HG03571 (cell line): ENCODE measurements around the gene THAP11.
A peak's percentile ranks its signal among the peaks of the same experiment; 100 is the strongest.

Experiments
- ATAC-seq: cut with Tn5 transposase; IDR thresholded peaks from one replicate; pipeline ENCODE4 v1.9.1; 2021; ENCODE audit not compliant: unreplicated experiment

Gene THAP11

DNA sequence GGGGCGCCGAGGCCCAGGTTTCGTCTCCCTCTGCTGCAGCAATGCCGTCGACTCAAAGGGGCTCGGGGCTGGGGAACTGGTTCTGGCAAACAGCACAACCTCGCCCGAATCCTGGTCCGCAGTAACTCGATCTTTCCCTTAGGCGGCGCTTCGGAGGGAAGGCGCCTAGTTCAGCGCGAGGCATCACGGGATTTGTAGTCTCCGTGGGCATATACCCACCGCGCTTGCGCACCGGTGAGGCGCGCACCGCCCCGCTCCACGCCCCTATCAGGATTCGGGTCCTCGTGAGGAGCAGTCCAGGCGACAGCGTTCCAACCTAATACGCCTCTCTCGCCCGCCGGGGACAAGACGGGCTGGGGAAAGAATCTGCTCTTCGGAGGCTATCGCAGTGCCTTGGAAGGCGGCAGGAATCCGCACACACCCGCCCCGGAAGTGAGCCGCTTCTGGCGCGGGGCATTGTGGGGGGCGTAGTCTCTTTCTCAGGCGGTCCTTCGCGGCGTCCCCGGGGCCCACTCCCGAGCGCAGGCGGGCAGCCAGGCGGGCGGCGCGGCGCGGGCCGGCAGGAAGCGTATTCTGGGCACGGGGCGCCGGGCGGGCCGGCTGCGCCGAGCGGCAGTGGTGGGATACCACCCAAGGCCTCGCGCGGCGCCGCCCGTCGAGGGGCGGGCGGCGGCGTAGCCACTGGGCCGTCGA is at the start of gene THAP11:
THAP11 (plus strand) TSS at position 505 of the 693 bp plus-strand sequence. CDS start 235 bp downstream, outside the sequence.
- peak; percentile 38 for ATAC-seq

DNA sequence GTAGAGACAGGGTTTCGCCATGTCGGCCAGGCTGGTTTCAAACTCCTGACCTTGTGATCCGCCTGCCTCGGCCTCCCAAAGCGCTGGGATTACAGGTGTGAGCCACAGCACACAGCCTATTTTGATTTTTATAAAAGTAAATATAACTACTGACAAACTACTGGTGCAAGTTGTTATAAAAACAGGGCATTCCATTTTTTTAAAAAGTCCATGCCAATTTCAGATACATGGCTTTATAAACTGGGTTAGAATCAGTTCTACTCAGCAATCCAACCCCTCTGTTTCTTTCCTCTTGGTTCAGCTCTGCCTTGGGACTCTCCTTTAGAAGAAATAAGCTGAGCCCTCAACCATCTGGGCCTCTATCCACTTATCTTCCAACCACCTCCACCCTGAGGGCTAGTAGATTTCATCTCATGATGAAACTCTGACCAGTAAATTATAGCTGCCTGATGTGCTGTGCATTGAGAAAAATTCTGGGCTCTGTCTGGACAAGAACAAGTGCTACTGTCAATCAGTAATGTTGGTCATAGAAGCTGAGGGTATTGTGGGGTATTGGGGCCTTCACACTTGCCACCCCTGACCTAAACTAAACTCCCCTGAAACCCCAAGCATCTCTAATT is 45.9 kb upstream of the THAP11 start:
- no peak for ATAC-seq

DNA sequence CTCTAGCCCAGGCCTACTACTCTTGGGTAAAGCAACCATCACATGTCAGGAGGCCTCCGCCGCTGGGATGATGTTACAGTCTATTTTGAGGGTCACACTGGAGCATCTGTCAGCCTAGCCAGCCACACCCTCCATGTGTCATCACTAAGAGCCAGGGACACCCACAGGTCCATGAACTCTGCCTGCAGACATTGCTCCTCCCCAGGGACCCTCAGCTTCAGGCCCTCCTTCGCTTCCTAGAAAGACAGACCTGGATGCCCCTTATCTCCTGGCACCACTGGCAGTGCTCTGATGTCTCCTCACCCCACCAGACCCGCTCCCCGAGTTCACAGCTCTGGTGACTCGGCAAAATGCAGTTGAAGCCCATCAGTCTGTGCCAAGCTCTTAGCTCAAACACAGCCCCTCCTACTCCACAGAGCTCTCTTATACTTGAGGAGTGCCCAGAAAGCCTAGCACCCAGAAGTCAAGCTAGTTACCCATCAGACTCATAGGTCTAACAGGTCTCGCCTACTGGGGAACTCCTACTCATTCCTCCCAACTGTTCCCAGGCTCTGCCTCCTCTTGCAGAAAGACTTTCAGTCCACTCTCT is 41.7 kb upstream of the THAP11 start:
- ATAC-seq = no peak

DNA sequence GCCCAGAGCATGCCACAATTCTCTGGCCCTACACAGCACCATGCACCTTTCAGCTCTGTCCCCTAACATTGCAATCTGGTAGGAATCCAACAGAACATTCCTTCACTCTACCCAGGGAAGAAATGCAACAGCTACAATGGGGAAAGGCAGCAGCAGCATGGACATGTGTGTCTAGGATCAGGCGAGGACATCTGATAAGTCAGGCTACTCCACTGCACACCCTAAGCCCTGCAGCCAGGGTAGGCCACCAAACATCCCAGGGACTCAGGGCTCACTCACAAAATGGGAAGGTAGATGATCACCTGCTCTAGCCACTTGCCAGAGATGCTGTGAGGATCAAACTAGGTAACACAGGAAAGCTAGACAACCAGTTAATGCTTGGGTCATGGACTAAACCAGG is 40.9 kb upstream of the THAP11 start:
- ATAC-seq = no peak

DNA sequence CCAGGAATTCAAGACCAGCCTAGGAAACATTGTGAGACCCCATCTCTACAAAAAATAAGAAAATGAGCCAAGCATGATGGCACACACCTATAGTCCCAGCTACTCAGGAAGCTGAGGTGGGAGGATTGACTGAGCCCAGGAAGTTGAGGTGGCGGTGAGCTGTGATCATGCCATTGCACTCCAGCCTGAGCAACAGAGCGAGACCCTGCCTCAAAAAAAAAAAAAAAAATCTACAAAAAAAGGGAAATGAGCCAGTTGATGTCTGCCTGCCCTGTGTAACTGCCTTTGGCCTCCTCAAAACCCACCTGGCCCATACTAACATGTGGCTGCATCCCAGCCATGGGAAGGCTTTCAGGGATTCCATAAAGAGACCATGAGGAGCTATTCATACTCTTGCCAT is 40.2 kb upstream of the THAP11 start:
- no peak for ATAC-seq

DNA sequence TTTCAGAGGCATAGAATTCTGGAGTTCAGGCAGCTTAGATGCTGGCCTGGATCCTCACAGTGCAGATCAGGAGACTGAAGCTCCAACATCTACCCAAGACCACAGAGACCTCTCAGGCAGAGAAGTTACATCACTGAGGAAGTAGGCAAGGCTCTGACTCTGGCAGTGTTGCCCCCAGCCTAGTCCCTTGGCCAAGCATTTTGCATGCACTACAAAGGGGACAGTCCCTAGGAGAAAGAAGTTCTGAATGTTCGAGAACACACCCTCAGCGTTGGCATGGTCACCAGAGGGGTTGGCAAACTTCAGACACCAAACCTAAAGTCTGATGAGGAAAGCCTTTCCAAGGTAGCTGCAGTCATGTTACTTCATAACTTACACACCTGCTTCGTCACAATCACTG is 38.2 kb upstream of the THAP11 start:
- ATAC-seq = no peak

DNA sequence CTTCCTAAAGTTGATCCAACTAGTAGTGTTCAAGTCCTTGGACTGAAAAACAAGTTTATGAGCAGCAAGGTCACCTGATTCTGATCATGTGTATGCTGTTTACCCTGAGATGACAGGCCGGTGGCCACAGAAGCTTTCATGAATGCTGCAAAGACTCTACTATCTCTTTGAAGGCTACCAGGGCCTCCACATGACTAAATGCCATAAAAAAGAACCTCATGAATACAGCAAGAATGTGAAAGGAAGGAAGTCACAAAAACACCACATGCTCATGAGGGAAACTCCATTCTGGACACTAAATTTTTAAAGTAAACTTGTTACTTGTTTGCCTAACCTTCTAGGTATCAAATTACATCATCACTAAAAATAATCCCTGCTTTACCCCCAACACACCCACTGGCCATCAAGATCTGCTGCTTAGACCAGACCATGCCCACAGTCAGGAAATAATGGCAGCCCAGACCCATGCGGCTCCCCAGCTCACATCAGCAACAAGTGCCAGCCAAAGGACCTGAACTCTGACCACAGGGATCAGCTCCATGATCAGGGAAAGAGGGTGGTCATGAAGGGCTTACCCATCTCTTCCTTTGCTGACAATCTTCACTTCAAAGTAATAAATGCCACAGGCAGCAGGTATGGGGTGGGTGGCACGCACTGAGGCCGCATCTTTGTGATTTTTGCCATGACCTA is 37.1 kb upstream of the THAP11 start:
- ATAC-seq = no peak

GRCh38 chr16:67805718-67806427 is 36.2 kb upstream of the THAP11 start:
- peak; percentile 1 for ATAC-seq

DNA sequence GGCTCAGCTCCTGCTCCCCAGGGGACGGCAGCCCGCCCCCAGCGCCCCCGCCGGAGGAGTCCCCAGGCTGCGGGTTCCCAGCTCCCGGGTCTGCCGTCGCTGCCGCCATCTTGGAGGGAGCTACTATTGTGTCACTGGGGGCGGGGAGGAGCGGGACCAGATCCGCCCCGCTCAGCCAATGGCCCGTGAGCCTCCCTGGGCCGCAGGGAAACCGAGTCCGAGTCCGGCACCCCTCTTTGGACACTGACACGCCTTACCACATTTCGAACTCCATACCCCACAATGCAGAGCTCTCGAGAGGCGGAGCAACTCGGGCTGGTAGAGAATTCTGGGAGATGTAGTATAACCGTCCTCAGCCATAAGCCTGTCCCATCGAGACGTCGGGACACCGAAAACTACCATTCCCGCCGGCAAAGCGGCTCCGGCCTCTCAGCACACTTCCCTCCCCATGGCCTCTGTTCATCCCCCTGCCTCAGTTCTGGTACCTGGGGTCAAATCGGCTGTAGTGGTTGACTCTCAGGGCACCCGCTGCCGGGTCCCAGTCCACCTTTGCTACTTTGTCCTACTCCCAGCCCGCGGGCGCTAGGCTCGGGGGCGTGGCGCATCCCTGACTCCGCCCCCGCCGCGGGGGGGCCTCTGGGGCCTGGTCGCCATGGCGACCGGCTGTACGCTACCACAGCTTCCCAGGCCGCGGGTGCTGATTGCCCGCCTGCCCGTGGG is 35.5 kb upstream of the THAP11 start, which contains the start of the genes RANBP10 and TSNAXIP1:
RANBP10 (minus strand) TSS at position 133 of the 720 bp plus-strand sequence; CDS start at position 109, 24 bp downstream.
TSNAXIP1 (plus strand) TSS at position 462 of the 720 bp plus-strand sequence. CDS start 261 bp downstream, outside the sequence.
- ATAC-seq = peak; percentile 88

GRCh38 chr16:67807148-67807682 is 34.9 kb upstream of the THAP11 start:
- ATAC-seq = no peak

DNA sequence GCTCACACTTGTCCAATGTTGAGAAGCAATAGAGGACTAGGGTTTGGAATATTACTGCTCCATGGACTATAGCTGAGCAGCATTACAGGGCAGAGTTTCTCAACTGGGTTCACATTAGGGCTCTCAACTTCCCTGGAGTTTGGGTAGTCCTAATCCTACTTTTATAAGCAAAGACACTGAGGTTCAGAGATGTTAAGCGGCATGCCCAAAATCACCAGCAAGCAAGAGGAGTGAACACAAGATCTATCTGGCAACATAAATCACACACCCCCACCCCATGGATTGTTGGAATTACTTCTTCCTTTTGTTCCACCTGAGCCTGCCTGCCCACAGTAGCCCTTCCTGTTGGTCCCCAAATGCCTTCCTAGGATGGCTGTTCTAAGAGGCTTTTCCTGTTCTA is 30.2 kb upstream of the THAP11 start:
- no peak for ATAC-seq

- ATAC-seq = no peak
Measured at GRCh38 chr16:67814567-67814966, 27.6 kb upstream of the THAP11 start.

- ATAC-seq = no peak
Measured at GRCh38 chr16:67820608-67821259, 21.4 kb upstream of the THAP11 start.

GRCh38 chr16:67822511-67822910 is 19.6 kb upstream of the THAP11 start:
- no peak for ATAC-seq

- no peak for ATAC-seq
Measured at GRCh38 chr16:67825119-67825518, 17.0 kb upstream of the THAP11 start.

DNA sequence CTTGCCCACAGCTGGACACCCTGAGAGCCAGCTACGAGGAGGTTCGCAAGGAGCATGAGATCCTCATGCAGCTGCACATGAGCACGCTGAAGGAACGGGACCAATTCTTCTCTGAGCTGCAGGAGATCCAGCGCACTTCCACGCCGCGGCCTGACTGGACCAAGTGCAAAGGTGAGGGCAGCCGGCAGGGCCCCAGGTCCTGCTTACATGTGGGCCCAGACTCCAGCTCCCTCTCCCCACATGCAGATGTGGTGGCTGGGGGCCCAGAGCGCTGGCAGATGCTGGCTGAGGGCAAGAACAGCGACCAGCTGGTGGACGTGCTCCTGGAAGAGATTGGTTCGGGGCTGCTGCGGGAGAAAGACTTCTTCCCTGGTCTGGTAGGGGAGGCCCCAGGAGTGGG is 16.2 kb upstream of the THAP11 start:
- no peak for ATAC-seq

GRCh38 chr16:67828651-67829050 is 13.5 kb upstream of the THAP11 start:
- ATAC-seq = no peak

- no peak for ATAC-seq
Measured at GRCh38 chr16:67833030-67833414, 9.1 kb upstream of the THAP11 start.

- ATAC-seq = peak; percentile 98
Measured at GRCh38 chr16:67833415-67834241, 8.5 kb upstream of the THAP11 start.
